Esophagus squamous epithelium (tissue), 4 donors: ENCODE measurements around the gene AURKA.

ENCODE experiments used
- CTCF ChIP-seq, 6 experiments: fragments of 450-650 bp in 4 of 6; fragments of 200-600 bp in 2 of 6; sonication (generic) in 2 of 6; IDR thresholded peaks; one replicate each; pipeline ENCODE4 v1.5.1; 2016 to 2019; ENCODE audit warnings: antibody characterized with exemption in 6 of 6, mild to moderate bottlenecking in 4 of 6, moderate library complexity in 4 of 6
- POLR2A ChIP-seq, 4 donors: fragments of 450-650 bp; IDR thresholded peaks; one replicate each; pipeline ENCODE4 v1.6.1; 2017; ENCODE audit warnings: antibody characterized with exemption in 4 of 4, mild to moderate bottlenecking in 4 of 4, moderate library complexity in 3 of 4

- no peak for TF ChIP-seq POLR2A (IDR thresholded peaks at IDR 0.05)
- TF ChIP-seq CTCF (IDR thresholded peaks at IDR 0.05), result no peak
Measured at GRCh38 chr20:56420940-56421688, 29.1 kb upstream of the AURKA start.
